ENCODE data around the gene LEF1.

GRCh38 chr4:108168671-108169523 lies at the start of gene LEF1:
- TF ChIP-seq POLR2AphosphoS5 (IDR thresholded peaks at IDR 0.05; ENCODE audit: low read depth, low read length) (no peak), REST (IDR thresholded peaks at IDR 0.05; ENCODE audit: insufficient read depth in 1 of 2, low read depth in 2 of 2, low read length in 2 of 2) (no peak), TAF1 (IDR thresholded peaks at IDR 0.05; ENCODE audit: borderline replicate concordance, insufficient read depth, low read length) (no peak), SIN3A (IDR thresholded peaks at IDR 0.05; ENCODE audit: borderline replicate concordance, insufficient read depth, low read length) (no peak)

Measured in PFSK-1 (cell line).